Fibroblast of peridontal ligament (primary cell): Measurements from ENCODE around the gene HAUS8.
"Not testable (repeated sequence)": the region's sequence is repeated elsewhere in the genome, so short reads cannot be mapped to it uniquely, and the experiment has no call there.

Experiments used
- DNase-seq: peaks from one replicate; pipeline ENCODE4 v3.0.0-alpha.2; 2010; ENCODE audit errors: extremely low read depth

The HAUS8 gene, protein sequence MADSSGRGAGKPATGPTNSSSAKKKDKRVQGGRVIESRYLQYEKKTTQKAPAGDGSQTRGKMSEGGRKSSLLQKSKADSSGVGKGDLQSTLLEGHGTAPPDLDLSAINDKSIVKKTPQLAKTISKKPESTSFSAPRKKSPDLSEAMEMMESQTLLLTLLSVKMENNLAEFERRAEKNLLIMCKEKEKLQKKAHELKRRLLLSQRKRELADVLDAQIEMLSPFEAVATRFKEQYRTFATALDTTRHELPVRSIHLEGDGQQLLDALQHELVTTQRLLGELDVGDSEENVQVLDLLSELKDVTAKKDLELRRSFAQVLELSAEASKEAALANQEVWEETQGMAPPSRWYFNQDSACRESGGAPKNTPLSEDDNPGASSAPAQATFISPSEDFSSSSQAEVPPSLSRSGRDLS

DNA sequence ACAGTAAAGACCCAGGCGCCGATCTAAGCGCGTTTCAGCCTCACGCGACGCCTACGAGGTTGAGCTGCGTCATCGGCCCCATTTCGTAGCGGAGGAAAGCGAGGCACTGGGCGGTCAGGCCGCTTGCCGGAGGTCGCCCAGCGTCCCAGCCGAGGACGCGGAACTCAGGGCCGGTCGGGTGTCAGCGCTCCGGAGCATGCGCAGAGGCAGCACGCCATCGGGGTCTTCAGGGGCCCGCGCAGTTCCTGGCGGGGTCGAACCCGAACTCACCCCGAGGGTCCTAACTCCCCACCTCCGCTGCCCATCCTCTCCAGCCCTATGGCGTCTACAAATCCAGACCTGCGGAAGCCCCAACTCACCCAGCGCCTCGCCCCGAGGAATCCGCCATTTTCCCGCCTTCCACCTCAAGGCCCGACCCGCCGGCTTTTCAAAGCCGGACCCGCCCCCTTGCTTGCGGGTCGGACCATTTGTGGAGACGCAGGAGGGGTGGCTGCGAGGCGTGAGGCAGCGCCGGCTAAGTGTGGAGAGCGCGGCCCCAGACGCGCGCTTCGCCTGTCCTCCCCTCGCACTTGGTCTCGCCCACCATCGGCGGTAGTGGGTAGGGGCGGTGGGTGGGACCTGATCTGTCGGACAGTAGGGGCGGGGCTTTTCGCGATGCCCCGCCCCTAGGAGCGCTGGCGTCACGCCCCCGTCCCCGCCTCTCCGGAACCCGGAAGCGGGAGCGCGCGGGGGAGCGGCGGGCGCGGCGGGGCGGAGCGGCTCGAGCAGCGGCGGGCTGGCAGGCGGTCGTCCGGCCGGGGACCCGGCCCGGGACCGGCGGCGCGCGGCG, at the start of gene HAUS8, which contains the start of gene MYO9B:
Gene HAUS8, minus strand, starts transcription at position 418 of the 829 bp plus-strand sequence. Its CDS starts 30 bp downstream, at position 388.
Gene MYO9B, plus strand, starts transcription at position 743 of the 829 bp plus-strand sequence. CDS start 25,941 bp downstream, outside the sequence.
- DNase-seq = peak; percentile 99

DNA sequence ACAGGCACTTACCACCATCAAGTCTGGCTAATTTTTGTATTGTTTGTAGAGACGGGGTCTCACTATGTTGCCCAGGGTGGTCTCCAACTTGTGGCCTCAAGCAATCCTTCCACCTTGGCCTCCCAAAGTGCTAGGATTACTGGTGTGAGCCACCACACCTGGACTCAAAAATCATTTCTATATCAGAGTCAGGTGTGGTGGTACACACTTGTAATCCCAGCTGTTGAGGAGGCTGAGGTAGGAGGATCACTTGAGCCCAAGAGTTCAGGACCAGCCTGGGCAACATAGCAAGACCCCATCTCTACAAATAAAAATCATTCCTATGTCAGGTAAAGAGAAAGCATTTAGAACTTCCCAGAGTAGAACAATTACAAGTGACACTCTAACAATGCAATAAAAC, 48.8 kb upstream of the HAUS8 start:
- DNase-seq = no peak

DNA sequence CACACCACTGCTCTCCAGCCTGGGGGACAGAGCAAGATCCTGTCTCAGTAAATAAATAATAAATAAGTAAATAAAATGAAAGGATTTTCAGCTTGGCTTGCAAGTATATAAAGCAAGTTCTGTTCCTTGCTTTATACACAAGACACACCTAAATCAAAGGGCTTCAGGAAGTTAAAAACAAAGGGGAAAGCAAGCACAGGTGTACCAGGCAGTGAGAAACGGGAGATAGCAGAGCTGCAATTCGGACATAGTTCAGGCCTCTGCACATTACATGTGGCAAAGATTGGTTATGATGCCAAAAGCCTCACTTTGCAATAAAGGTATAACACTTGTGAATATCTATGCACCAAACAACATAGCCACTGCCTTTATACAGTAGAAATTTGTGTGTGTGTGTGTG, 47.8 kb upstream of the HAUS8 start:
- no peak for DNase-seq

DNA sequence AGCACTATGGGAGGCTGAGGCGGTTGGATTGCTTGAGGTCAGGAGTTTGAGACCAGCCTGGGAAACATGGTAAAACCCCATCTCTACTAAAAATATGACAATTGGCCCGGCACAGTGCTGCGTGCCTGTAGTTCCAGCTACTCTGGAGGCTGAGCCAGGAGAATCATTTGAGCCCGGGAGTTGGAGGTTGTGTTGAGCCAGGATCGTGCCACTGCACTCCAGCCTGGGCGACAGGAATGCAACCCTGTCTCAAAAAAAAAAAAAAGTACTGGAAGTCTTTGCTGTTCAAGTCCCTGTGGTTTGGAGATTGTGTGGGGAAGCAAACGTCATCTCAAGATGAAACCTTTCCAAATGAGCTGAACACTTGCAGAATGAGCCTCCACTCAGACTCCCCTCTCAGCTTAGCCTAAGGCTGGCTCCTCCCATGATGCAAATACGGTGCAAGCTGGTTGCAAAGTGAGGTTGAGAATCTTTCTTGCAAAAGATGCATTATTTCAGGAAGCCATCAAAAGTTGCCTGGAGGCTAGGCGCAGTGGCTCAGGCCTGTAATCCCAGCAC, 46.6 kb upstream of the HAUS8 start:
- peak; percentile 90 for DNase-seq

DNA sequence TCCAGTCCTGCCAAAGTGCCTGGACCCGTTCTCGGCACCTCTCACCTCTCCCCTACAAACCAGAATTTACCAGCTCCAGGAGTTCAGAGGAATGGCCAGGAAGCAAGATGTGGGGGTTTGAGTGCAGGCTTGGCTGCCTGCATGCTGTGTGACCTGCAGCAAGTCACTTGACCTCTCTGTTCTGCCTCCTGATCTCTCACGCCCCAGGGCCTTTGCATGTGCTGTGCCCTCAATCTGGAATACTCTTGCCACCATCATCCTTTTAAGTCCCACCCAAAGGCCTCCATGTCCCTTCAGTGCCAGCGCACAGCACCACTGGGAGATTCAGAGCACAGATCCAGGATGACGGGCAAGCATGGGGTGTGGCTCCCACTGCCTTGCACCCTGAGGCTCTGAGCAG, 43.7 kb upstream of the HAUS8 start:
- no peak for DNase-seq

DNA sequence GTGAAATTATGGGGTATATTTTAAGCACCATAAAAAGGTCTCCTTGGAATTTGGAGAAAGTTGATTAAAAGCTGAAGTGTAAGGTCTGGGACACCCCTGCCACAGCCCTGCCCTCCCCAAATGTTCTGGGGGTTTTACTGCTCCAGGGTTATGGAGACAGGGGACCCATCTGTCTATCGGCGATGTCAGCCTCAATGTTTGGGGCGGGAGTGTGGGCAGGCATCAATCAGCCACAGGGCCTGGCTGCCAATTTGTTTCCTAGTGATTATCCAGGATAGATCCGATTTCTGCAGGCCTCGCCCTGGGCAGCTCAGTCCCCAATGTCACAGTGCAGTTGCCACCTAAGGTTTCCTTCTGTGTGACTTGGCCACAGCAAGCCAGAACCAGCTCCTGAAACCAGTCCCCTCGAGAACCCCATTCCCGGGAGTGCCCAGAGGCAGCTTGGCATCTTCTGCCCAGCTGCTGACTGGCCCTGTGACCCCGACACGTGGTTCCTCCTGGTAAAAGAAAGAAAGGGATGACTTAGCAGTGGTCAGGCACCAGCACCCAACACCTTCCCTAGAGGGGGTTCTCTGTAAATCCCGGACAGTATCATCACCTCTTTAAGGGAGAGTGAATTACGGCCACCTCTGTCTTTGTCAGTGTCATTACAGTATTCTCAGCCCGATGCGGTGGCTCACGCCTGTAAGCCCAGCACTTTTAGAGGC, 41.9 kb upstream of the HAUS8 start:
- DNase-seq = no peak

DNA sequence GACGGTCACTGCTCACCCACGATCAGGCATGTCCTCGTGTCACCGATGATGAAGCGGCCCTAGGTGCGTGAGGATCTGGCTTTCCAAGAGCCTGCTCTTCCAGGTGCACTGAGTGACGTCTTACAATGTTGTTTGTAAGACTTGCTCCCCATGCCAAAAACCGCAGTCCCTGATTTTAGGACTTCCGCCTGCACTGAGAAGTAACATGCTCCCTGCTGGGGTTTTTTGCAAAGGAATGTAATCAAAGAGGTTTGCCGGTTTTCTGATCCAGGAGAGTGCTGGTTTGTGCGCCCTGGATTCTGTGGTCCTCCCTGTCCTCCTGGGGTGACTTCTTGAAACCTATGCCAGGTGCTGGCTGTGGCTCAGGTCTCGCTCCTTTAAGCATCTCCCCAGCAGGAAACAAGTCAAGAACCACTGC, 39.2 kb upstream of the HAUS8 start:
- no peak for DNase-seq

DNA sequence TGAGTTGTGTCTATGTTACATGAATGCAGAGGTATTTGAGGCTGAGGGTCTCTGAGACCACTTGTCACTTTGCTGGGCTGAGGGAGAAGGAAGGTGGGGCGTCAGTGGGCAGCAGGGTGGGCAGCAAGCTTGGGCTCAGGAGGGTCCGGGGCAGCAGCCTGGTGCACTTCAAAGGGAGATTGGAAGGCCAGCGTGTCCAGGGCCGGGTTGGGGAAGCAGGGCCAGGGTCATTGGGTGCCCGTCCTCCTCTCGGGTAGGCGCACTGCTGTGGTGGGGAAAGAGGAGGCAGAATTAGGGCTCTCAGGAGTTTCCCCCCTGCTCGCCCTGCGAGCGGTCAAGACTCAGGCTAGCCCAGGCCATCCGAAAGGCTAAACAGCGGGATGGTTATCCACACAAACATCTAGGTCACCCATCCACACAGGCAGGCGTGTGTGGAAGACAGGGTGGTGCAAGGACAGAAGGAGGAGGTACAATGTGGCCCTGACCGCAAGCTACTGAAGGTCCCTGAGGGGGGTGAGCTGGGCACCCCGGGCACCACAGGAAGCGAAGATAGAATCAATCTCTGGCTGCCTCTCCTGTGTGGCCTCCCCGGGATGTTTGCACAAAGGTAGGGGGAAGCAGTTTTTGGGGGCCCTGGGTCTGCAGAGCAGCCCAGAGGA, 38.0 kb upstream of the HAUS8 start:
- DNase-seq = no peak

DNA sequence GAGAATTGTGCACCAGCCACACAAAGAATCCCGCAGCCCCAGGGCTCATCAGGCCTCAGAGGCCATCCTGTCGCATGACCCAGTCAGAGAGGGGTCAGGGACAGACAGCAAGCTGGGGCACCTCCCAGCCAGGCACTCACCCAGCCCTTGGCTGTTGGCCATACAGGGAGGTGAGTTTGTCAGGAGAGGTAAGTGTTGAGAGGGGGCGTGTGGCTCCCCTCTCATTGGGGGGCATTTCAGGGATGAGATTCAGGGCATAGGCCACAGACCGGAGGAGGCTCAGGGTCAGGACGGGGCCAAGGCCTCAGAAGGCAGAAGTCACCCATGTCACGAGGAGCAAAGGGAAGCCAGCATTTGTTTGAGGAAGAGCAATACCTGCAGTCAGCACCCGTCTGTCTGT, 37.4 kb upstream of the HAUS8 start:
- no peak for DNase-seq

DNA sequence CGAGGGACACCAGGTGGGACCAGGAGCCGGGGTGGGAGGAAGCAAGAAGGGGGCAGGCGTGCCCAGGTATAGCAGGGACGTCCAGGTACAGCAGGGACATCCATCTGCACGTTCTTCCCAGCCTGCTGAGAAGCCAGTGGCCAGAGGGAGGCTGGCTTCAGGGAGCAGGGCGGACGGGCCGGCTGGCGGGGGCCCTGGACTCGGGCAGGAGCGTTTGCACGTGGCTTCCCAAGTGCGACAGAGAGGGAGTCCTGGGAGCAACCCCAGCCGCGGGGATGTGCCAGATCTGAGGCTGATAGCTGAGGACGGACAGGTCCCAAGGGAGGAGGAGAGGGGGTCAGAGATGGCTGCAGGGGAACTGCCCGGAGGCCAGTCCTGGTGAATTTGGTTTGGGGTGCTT, 37.0 kb upstream of the HAUS8 start:
- DNase-seq = no peak

DNA sequence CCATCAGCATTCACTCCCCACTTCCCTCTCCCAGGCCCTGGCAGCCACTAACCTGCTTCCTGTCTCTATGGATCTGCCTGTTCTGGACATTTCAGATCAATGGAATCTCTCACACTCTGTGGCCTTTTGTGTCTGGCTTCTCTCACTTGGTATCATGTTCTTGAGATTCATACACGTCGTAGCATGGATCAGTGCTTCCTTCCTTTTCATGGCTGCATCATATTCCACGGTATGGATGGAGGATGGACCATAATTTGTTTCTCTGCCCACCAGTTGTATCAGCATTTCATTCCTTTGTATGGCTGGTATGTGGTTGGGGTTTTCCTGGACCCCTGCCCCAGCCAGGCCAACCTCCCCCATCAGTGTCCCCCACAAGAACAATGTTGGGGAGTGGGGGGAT, 36.5 kb upstream of the HAUS8 start:
- DNase-seq = no peak

DNA sequence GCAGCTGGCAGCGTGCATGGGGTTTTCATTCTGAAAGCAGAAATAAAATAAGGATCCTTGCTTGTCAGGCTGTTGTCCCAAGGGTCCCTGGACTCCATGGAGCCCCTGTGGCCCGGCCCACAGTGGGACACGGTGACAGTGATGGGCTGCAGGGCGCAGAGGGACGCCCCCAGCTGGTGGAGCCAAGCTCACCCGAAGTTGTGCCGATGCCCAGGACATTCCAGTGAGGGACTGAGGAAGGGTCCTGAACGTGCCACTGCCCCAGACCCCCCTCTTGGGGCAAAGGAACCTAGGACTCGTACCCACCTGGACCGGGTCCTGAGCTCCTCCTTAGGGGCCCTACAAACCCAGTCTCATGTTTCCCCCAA, 35.3 kb upstream of the HAUS8 start:
- DNase-seq = no peak

DNA sequence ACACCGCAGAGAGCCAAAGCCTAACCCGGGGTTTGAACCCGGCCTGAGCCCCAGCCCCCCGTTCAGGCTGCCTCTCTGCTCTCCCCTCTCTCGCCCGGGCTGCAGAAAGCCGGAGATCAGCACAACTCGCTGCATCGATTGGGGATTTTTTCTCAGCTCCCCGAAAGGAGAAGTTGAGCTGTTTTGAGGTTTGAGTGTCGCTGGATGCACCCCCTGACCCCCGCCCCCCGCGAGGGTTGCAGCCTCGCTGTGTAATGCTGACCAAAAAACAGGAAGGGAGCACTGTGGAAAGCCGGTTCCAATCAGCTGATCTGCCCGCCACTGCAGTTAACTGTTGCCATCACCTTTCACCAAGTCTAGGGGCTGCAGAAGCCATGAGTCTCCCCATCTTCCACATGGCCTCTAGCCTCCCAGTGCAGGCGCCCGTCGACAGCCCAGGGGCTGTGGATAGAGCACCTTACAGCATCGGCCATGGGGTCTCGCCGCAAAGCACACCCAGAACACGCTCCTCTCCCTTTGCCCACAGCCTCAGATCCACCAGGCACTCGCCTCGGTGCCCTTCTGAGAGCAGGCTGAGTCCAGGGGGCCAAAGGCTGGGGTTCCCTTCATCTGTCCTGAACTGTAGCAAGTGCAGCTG, 34.8 kb upstream of the HAUS8 start:
- no peak for DNase-seq

DNA sequence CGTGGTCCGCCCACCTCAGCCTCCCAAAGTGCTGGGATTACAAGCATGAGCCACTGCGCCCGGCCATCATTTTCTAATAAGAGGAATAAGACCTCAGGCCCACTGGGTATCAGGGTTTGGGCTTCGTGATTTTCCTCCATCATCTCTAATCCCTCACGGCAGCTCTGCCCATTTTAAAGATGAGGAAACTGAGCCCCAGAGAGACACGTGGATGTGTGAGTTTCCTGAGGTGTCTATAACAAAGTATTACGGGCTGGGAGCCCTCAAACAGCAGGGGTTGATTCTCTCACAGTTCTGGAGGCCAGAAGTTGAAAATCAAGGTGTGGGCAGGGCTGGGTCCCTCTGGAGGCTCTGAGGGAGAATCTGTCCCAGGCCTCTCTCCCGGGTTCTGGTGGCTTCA, 34.0 kb upstream of the HAUS8 start:
- DNase-seq = no peak

DNA sequence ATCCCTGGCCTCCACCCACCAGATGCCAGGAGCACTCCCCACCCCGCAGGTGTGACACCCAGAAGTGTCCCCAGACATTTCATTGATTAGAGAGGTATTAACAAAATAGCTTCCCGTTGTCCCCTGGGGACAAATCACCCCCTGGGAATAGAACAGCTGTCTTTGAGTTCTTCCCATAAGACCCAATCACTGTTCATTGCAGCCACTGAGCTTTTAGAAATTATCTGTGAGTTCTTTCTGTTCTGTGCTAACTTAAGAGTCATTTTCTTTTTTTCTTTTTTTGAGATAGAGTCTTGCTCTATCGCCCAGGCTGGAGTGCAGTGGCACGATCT, 33.2 kb upstream of the HAUS8 start:
- DNase-seq = no peak

DNA sequence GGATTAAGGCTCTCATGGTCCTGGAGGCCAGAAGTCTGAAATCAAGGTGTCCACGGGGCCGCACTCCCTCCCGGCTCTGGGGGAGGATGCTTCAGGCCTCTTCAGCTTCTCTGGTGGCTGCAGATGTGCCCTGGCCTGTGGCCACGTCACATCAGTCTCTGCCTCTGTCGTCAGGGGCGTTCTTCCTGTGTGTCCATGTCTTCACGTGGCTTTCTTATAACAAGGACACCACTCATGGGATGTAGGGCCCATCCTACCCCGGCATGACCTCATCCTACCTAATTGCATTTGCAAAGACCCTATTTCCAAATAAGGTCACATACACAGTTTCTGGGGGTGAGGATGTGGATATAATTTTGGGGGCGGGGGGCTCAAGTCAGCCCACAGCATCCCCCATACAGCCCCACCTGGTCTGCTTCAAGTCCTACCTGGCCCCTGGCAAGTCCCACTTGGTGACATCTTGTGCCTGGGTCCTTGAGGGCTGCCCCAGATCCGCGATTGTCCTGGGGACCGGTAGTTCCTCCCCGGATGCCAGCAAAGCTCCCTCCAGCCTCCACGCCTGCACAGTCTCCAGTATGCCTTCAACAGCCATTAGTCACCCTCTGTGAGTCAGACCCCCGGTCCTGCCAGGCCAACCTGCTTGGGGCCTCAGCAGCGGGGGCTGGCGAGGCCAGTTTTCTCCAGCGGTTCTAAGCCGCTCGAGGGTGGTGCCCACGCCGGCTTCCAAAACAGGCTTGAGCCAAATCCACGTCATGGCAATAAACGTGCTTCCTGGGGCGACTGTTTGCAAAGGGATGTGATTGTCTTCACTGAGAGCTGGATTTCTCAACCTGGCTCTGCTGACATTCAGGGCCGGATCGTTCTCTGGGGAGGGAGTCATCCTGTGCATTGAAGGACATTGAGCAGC, 32.5 kb upstream of the HAUS8 start:
- peak; percentile 95 for DNase-seq

DNA sequence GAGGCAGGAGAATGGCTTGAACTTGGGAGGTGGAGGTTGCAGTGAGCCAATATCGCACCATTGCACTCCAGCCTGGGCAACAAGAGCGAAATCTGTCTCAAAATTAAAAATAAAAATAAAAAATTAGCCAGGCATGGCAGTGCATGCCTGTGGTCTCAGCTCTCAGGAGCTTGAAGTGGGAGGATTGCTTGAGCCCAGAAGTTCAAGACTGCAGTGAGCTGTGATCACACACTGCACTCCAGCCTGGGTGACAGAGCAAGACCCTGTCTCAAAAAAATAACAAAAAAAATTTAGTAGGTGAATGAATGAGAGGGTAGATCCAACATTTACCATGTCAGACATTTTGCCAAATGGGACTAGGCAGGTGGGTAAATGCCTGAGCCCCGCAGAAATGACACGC, 31.7 kb upstream of the HAUS8 start:
- not testable (repeated sequence) for DNase-seq

DNA sequence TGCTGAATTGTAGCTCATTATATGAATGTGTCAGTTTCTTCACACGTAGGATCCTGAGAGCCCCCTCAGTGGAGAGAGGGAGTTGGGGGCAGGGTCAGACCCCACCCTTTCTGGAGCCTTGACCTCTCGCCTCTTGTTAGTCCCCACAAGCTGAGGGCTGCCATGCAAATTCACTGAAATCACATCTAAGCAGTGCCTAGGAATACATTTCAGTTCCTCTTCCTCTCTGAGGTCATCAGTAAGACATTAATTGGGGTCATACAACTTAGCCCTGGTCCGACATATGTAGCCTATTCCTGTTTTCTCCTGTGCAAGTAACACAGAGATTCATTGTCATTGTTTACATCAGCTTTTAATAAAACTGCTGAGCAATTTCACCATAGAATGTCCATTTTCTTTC, 30.3 kb upstream of the HAUS8 start:
- DNase-seq = no peak

DNA sequence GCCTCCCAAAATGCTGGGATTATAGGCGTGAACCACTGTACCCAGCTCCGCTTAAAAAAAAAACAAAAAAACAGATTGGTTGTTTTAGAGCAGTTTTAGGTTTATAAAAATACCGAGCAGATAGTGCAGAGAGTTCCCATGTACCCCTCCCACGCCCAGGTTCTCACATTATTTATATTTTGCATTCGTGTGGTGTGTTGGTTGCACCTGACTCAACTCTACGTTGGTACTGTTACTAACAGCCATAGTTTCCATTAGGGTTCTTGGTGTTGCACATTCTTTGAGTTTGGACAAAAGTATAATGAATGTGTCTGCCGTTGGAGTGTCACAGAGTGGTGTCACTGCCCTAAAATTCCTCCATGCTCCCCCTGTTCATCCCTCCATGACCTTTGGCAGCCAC, 29.4 kb upstream of the HAUS8 start:
- DNase-seq = no peak

DNA sequence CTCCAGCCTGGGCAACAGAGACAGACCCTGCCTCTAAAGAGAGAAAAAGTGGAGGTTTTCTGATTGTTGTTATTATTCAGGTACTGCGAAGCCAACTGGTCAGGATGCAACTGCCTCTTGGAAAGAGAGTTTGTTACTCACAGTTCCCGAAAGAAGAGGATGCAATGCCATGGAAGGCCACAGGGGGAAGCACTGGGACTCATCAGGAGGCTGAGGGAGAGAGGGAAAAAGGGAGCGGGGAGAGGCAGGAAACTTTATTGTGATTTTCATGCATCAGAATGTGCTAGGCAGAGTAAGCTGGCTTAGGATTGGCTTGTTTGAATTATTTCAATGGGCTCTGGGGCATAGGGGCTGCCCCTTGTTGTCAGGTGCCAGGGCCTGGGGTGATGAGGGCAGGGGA, 27.9 kb upstream of the HAUS8 start:
- peak; percentile 35 for DNase-seq
